Fibroblast of skin of right quadriceps (primary cell): ENCODE data around the gene KCNJ6.
"Not testable (repeated sequence)": the region's sequence is repeated elsewhere in the genome, so short reads cannot be mapped to it uniquely, and the experiment has no call there.

Experiments
- DNase-seq: peaks from one replicate; pipeline ENCODE4 v3.0.0-alpha.2; 2013

The KCNJ6 gene

GRCh38 chr21:37916310-37917051 is at the start of gene KCNJ6:
KCNJ6 (minus strand) TSS chr21:37916457; CDS start chr21:37840682, 75,775 bp downstream.
- peak; percentile 51 for DNase-seq

- no peak for DNase-seq
These were observed 49.0 kb upstream of the KCNJ6 start for GRCh38 chr21:37965088-37965805.

DNA sequence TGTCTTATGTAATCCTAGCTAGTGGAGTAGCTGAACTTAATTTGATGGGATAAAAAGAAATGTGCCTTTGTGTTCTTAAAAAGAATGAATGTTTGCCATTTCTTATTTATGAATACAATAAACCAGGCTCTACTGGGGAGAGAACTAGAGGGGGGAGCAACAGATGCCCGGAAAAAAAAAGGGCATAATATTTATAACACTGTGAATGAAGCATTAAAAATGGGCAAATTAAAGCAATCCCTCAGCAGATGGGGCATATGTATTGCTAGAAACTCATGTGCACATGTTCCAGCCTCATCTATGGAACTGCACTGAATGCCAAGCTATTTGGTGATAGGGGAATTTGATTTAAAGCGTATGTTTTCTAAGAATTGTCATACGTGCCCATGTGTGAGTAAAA is 42.3 kb upstream of the KCNJ6 start:
- no peak for DNase-seq

DNA sequence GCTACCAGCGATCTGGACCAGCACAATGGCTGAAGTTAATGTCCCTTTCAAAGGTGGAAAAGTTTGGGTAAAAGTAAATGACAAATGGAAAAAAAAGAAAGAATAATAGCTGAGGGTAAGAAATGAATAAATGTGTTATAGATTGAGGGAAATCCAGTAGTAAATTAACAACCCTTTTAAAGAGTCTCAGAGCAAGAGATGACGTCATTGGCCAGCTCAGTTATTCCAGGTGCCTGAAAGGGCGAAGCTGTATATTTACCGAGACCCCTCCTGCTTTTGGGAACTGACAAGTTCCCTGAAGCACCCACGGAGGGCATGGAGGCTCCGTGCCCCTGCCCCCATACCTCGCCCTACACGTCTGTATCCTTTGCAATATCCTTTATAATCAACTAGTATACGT is 40.5 kb upstream of the KCNJ6 start:
- no peak for DNase-seq

- DNase-seq, result no peak
These were observed 28.8 kb upstream of the KCNJ6 start for GRCh38 chr21:37945036-37945435.

GRCh38 chr21:37944496-37944895 is 28.2 kb upstream of the KCNJ6 start:
- DNase-seq, result no peak

- no peak for DNase-seq
These were observed 24.4 kb upstream of the KCNJ6 start for GRCh38 chr21:37940691-37941090.

- no peak for DNase-seq
These were observed 23.6 kb upstream of the KCNJ6 start for GRCh38 chr21:37939838-37940237.

- no peak for DNase-seq
These were observed 23.0 kb upstream of the KCNJ6 start for GRCh38 chr21:37939251-37939650.

DNA sequence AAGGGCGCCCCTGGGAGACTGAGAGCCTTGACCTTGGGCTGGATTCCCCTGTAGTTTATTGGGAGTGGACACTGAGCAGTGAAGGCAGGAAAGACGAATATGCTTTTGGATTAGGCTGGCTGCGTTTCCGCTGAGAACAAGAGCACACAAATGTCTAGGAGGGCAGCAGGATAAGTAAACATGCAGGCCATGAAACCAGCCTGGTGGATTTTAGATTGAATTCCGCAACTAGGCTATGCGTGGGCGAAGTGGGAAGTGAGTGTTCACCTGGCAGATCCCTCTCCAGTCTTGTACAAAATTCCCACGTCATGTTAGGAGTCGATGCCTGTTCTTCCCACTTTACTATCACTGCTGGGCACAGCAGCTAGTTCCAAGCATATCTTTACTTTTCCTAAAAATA is 21.4 kb upstream of the KCNJ6 start:
- no peak for DNase-seq

DNA sequence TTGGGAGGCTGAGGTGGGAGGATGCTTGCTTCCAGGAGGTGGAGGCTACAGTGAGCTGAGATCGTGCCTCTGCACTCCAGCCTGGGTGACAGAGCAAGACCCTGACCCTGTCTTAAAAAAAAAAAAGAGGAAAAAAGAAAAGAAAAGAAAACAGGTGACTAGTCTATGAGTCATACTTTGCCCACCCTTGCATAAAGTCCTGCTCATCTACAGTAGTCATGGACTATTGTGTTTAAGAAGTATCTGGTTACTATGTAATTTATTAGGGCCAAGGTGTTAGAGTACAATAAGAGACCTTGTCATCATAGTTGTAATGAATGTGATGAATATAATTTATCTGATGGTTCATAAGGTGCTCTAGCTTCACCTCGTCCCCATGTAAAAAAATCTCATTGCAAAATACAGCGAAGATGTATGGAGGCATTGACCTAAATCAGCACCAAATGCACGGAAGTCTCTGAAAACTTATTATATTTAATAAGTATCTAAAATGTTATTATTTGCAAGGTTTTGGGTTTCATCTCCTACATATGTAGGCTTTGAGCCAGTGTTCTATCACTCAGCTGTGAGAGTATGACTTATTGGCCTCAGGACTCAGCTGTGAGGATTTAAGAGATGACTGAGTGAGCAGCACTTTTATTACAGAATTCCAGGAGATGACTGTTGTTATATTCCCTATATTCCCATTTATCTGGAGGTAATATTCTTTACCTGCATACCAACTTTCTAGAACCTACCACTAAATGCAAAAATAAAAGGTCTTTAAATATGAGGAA is 19.9 kb upstream of the KCNJ6 start:
- DNase-seq, result no peak

- DNase-seq, result no peak
These were observed 16.7 kb upstream of the KCNJ6 start for GRCh38 chr21:37932936-37933335.

GRCh38 chr21:37927711-37928110 is 11.5 kb upstream of the KCNJ6 start:
- DNase-seq, result no peak

GRCh38 chr21:37921091-37921490 is 4.8 kb upstream of the KCNJ6 start:
- DNase-seq, result peak; percentile 11

DNA sequence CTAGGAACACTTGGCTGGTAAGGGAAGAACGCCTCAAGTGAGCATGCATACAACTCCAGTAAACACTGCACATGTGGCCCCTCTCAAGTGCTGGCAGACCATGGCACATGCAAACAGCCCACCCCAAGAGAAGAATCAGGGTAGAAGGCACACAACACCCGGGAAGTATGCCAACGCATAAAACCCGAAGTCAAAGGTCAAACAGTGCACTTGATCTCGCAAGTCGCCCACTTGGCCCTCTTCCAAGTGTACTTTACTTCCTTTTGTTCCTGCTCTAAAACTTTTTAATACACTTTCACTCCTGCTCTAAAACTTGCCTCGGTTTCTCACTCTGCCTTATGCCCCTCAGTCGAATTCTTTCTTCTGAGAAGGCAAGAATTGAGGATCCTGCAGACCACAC is 4.0 kb upstream of the KCNJ6 start:
- not testable (repeated sequence) for DNase-seq

DNA sequence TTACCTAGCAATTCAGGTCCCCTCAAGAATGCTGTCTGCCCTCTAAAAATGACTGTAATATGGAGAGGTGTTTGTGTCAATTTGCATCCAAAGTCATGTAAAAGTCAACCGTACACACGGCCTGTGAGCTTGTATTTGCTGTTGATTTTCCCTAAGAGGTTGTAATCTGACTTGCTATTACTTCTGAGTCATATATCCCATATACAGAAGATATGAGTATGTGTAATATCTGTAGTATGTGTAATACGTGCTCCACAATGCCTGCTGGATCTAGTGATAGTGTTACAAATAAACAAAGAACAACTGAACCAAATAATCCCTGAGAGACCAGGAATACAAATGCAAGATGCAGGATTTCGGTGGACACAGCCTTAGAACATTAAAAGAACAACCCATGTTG is 1.4 kb upstream of the KCNJ6 start:
- DNase-seq, result peak; percentile 54

DNA sequence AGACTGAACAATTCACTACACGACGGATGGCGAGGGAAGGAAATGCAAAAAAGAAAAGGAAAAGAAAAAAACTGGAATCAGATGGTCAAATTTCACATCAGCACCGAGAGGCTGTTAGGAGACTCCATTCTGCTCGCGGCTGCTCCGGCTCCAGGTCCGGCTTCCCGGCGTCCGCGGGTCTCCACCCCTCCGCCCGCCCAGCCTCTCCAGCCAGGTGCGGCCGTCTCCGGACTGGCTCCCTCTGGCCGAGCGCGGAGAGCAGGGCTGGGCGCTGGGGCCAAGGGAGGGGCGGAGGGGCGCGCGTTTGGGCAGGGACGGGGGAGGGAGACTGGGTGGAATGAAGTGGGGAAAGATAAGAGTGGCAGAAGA is 332 bp downstream of the KCNJ6 start:
- DNase-seq, result no peak

DNA sequence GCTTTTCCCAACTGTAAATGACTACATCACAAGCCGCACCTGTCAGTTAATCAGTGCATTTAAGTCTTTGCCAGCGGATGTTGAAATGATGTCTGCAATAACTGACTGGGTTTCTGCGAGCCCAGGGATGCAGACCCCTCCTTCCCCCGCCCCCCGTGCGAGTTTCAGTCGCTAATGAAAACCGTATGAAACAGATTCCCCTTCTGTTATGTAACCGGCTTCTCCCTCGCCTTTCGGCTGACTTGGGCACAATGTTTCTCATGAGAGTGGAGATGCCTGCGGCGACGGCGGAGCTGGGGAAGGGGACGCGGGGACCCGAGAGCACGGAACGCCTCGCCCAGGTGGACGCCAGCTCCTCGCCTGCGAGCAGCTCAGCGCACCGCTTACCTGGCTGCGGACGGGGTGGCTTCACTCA is 753 bp downstream of the KCNJ6 start:
- peak; percentile 18 for DNase-seq

GRCh38 chr21:37912616-37913015 is 3.6 kb downstream of the KCNJ6 start:
- DNase-seq, result no peak

DNA sequence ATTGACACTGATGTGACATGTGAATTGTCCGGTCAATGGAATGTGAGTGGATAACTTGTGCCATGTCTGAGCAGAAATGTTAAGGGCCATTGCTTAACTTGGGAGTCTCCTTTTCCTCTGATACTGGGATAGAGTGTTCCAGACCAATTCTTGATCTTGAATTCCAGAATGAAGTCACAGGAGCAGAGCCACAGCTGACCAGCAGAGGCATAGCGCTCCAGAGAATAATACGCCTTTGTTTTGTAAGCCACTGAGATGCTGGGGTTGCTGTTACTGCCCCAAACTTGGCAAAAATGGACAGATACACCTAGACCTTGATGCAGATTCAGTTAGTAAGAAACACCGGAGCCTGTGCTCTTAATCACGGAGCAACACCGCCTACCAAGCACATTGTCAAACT is 6.3 kb downstream of the KCNJ6 start:
- no peak for DNase-seq

- DNase-seq, result no peak
These were observed 7.6 kb downstream of the KCNJ6 start for GRCh38 chr21:37908691-37909090.

- no peak for DNase-seq
These were observed 9.2 kb downstream of the KCNJ6 start for GRCh38 chr21:37907076-37907475.

DNA sequence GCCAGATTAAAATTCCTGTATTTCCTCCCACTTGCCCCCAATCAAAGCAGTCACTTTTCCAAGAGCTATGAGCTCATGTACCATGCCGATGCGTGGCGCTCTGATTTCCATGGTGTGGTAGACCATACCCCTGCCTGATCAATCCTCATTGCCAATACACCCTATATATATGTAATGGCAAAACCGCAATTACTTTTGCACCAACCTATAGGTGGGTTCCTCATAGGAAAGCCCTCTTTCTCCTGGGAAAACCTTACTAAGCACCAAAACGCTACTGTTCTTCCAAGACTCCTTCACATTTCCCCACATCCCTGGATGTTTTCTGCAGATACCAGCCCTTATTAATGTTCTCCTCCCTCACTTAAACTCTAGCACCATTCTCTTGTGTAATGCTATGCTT is 11.0 kb downstream of the KCNJ6 start:
- no peak for DNase-seq

- DNase-seq, result no peak
These were observed 11.4 kb downstream of the KCNJ6 start for GRCh38 chr21:37904856-37905255.
